Measurements from ENCODE around the gene BCAS4.
"Not testable (repeated sequence)": the region's sequence is repeated elsewhere in the genome, so short reads cannot be mapped to it uniquely, and the experiment has no call there.

BCAS4 gene

DNA sequence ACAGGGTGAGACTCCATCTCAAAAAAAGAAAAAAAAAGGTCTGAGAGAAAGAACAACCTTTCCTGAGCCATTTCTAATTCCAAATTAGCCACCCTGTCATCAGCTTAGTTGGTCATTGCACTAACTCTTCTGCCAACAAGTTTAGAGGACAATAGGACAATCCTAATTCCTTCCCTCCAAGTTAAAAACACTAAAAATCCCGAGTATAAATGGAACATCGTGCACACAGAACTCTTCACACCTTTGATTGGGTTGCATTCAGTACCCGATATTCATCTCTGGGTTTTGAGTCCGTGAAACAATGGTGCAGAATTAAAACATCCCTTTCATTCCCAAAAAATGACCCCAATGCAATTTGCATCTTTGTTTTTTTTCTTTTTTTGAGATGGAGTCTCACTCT, 40.4 kb upstream of the BCAS4 start:
- no peak for TF ChIP-seq CTCF (IDR thresholded peaks at IDR 0.05; ENCODE audit: low read depth, low read length)
- no peak overlapping the region for H3K4me3 ChIP-seq (replicated peaks in 1 of 2; ENCODE audit: low read depth in 2 of 2, low read length in 2 of 2)
- no peak for DNase-seq (ENCODE audit: low read depth in 2 of 2)

GRCh38 chr20:50756447-50756846, 38.4 kb upstream of the BCAS4 start:
- no peak for DNase-seq (ENCODE audit: low read depth in 2 of 2)
- TF ChIP-seq CTCF (IDR thresholded peaks at IDR 0.05; ENCODE audit: low read depth, low read length): no peak
- H3K4me3 ChIP-seq (replicated peaks in 1 of 2; ENCODE audit: low read depth in 2 of 2, low read length in 2 of 2): no peak overlapping the region

DNA sequence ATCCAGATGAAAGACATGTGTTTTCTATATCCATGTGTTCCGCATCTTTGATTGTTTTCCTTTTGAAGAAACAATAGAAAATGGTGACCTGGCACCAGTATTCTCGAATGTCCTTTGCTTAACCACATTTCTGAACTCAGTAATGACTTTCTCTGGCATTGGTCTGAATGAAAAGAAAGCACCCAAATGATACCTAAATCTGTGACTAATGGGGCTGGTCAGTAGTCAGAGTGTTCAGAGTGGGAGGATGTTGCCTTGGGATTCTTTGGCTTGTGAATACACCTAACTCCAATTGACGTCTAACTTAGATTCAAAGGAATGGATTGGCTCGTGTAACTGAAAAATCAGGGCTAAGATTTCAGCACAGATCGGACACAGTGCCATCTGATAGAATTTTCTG, 36.4 kb upstream of the BCAS4 start:
- no peak overlapping the region for H3K4me3 ChIP-seq (replicated peaks in 1 of 2; ENCODE audit: low read depth in 2 of 2, low read length in 2 of 2)
- no peak for TF ChIP-seq CTCF (IDR thresholded peaks at IDR 0.05; ENCODE audit: low read depth, low read length)
- DNase-seq (ENCODE audit: low read depth in 2 of 2): peak in 1 of 2 donors; percentile 11

- TF ChIP-seq CTCF (IDR thresholded peaks at IDR 0.05; ENCODE audit: low read depth, low read length): no peak
- H3K4me3 ChIP-seq (replicated peaks in 1 of 2; ENCODE audit: low read depth in 2 of 2, low read length in 2 of 2): no peak overlapping the region
- DNase-seq (ENCODE audit: low read depth in 2 of 2): no peak
These were observed 35.9 kb upstream of the BCAS4 start for GRCh38 chr20:50758992-50759391.

DNA sequence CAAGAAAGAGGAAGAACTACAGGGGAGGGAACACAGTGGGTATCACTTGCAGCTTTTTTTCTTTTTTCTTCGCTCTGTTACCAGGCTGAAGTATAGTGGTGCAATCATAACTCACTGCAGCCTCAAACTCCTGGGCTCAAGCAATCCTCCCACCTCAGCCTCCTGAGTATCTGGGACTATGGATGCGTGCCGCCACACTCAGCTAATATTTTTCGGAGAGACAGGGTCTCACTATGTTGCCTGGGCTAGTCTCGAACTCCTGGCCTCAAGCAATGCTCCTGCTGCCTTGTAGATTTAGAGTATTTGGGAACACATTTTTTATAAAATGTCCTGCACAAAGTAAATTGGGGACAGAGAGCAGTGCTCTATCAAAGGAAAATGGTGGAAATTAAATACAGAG, 35.2 kb upstream of the BCAS4 start:
- no peak for DNase-seq (ENCODE audit: low read depth in 2 of 2)
- no peak for TF ChIP-seq CTCF (IDR thresholded peaks at IDR 0.05; ENCODE audit: low read depth, low read length)
- H3K4me3 ChIP-seq (replicated peaks in 1 of 2; ENCODE audit: low read depth in 2 of 2, low read length in 2 of 2): no peak overlapping the region

GRCh38 chr20:50762045-50762422, 32.8 kb upstream of the BCAS4 start:
- no peak overlapping the region for H3K4me3 ChIP-seq (replicated peaks in 1 of 2; ENCODE audit: low read depth in 2 of 2, low read length in 2 of 2)
- no peak for TF ChIP-seq CTCF (IDR thresholded peaks at IDR 0.05; ENCODE audit: low read depth, low read length)
- DNase-seq (ENCODE audit: low read depth in 2 of 2): peak; percentile 17 to 27

DNA sequence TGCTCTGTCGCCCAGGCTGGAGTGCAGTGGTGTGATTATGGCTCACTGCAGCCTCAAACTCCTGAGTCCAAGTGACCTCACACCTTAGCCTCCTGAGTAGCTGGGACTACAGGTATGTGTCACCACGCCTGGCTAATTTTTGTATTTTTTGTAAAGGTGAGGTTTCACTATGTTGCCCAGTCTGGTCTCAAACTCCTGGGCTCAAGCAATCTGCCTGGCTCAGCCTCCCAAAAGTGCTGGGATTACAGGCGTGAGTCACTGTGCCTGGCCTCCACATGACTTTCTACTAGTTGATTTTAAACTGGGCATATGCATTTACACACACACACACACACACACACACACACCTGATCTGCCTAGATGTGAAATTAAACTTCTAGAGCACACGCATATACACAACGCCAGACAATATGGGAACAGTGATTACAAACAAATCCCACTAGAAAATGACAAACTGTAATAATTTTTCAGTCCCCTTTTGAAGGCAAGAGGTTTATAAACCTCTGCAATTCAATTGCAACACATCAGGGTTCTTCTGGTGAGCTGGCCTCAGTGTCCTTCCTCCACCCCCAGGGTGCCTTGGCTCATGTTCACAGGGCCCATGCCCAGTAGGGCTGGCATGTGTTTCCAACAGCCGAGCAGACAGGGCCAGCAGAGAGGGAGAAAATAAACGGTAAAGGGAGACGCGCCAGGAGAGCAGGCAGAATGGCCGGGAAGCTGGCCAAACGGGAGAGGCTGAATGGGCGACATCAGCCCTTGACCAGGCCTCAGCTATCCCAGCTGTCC, 32.2 kb upstream of the BCAS4 start:
- DNase-seq (ENCODE audit: low read depth in 2 of 2): peak; percentile 63 to 65
- no peak overlapping the region for H3K4me3 ChIP-seq (replicated peaks in 1 of 2; ENCODE audit: low read depth in 2 of 2, low read length in 2 of 2)
- no peak for TF ChIP-seq CTCF (IDR thresholded peaks at IDR 0.05; ENCODE audit: low read depth, low read length)

DNA sequence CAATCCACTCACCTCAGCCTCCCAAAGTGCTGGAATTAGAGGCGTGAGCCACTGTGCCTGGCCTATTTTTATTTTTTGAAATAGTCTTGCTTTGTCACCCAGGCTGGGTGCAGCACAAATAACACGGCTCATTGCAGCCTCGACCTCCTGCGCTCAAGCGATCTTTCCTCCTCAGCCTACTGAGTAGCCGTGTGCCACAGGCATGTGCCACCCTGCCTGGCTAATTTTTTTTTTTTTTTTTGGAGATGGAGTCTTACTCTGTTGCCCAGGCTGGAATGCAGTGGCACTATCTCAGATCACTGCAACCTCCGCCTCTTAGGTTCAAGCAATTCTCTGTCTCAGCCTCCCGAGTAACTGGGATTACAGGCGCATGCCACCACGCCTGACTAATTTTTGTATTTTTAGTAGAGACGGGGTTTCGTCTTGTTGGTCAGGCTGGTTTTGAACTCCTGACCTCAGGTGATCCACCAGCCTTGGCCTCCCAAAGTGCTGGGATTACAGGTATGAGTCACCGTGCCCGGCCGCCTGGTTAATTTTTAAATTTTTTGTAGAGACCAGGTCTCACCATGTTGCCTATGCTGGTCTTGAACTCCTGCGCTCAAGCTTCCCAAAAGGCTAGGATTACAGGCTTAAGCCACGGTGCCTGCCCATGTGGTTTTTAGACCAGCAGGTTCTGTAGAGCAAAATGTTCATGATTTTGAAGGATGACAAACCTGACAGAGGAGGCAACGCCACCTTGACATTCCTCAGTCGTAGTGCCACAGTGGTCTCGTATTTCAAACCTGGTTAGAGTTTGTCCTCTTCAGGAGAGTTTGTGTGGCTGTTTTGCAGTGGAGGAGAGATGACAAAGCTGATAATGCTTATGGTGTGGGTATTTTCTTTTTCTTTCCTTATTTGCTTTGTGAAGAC, 31.1 kb upstream of the BCAS4 start:
- not testable (repeated sequence) for H3K4me3 ChIP-seq (replicated peaks in 1 of 2; ENCODE audit: low read depth in 2 of 2, low read length in 2 of 2); DNase-seq (ENCODE audit: low read depth in 2 of 2)

DNA sequence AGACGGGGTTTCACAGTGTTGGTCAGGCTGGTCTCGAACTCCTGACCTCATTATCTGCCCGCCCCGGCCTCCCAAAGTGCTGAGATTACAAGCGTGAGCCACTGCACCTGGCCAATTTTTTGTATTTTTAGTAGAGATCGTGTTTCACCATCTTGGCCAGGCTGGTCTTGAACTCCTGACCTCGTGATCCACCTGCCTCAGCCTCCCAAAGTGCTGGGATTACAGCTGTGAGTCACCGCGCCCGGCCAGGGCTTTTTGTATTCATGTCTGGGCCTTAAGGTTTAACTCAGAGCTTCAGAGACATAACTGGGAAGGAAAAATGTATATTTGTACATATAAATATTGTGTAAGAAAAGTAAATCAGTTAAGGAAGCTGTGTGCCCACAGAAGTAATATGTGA, 29.6 kb upstream of the BCAS4 start:
- not testable (repeated sequence) for H3K4me3 ChIP-seq (replicated peaks in 1 of 2; ENCODE audit: low read depth in 2 of 2, low read length in 2 of 2); DNase-seq (ENCODE audit: low read depth in 2 of 2)
